Lung (tissue), 12 donors: ENCODE results near the gene KRTAP3-1. TPM values are rescaled to one million over a fixed set of nuclear protein-coding genes. Genes with fewer than 3 reads are reported as not detected.

Source experiments
- ATAC-seq: fragments of 200-7000 bp; cut with Tn5 transposase; one replicate; pipeline ENCODE4 v1.9.1; 2020; ENCODE audit warnings: moderate number of reproducible peaks; ENCODE audit not compliant: insufficient read depth, low FRiP score
- DNase-seq, 3 donors: peaks; one replicate each; pipeline ENCODE4 v3.0.0-alpha.2; 2013 to 2017
- H3K27ac ChIP-seq, 2 donors: one replicate each; pipeline ENCODE4 v1.5.1; 2013; ENCODE audit warnings: mild to moderate bottlenecking in 2 of 2, moderate library complexity in 2 of 2, control low read depth in 1 of 2, inconsistent platforms in 1 of 2, low read depth in 1 of 2, low read length in 1 of 2
- H3K27me3 ChIP-seq, 3 donors: one replicate each; pipeline ENCODE4 v1.5.1; 2013; ENCODE audit warnings: low read length in 2 of 3; ENCODE audit not compliant: control insufficient read depth in 3 of 3, insufficient read depth in 3 of 3
- H3K36me3 ChIP-seq, 4 donors: one replicate each; pipeline ENCODE4 v1.5.1; 2013; ENCODE audit warnings: low read length in 4 of 4, mild to moderate bottlenecking in 1 of 4, moderate library complexity in 1 of 4; ENCODE audit not compliant: control insufficient read depth in 4 of 4, insufficient read depth in 4 of 4
- H3K4me1 ChIP-seq, 5 donors: one replicate each; pipeline ENCODE4 v1.5.1; 2013; ENCODE audit warnings: low read length in 5 of 5, mild to moderate bottlenecking in 2 of 5, moderate library complexity in 1 of 5; ENCODE audit not compliant: control insufficient read depth in 5 of 5, insufficient read depth in 5 of 5
- H3K4me3 ChIP-seq: one replicate; pipeline ENCODE4 v1.5.1; 2013; ENCODE audit warnings: mild to moderate bottlenecking, control low read depth, moderate library complexity
- H3K9ac ChIP-seq, 2 donors: one replicate each; pipeline ENCODE4 v1.5.1; 2013; ENCODE audit warnings: low read length in 2 of 2, control low read depth in 1 of 2; ENCODE audit not compliant: insufficient read depth in 1 of 2
- H3K9me3 ChIP-seq, 4 donors: one replicate each; pipeline ENCODE4 v1.5.1; 2013; ENCODE audit warnings: low read length in 3 of 4, mild to moderate bottlenecking in 1 of 4, moderate library complexity in 1 of 4; ENCODE audit not compliant: control insufficient read depth in 4 of 4, insufficient read depth in 3 of 4
- WGBS, 2 donors: extraction: QIAGEN DNeasy Blood & Tissue Kit; methylation state at CpG; one replicate each; pipeline ENCODE4 v1.1.7; 2013; 5-methylcytosine and 5-hydroxymethylcytosine counted together
- polyA plus RNA-seq, 2 donors: library from polyadenylated mRNA; stranded (reverse); fragments of 200-250 nt; gene quantifications; one replicate each; pipeline ENCODE4 v1.2.1, GENCODE V29; 2013
- total RNA-seq, 2 donors: library from RNA; depleted of rRNA in 1 of 2; stranded (reverse); fragments of >200 nt in 1 of 2; gene quantifications; one replicate each; pipeline ENCODE4 v1.2.1, GENCODE V29; 2014 to 2021
- TF ChIP-seq, protein P1 (sequence below): IDR thresholded peaks from 2 replicates; pipeline ENCODE4 v1.5.1; 2012; ENCODE audit warnings: mild to moderate bottlenecking; ENCODE audit errors: control extremely low read depth, extremely low read depth
- donor health status: control.
- donor health status: control.
- donor health status: Bipolar disorder and iron deficiency.
- donor health status: healthy.
- donor health status: DM: yes; HTN: yes; CAD: no.

KRTAP3-1 gene
- total and polyA plus RNA-seq, 4 donors = not detected

DNA sequence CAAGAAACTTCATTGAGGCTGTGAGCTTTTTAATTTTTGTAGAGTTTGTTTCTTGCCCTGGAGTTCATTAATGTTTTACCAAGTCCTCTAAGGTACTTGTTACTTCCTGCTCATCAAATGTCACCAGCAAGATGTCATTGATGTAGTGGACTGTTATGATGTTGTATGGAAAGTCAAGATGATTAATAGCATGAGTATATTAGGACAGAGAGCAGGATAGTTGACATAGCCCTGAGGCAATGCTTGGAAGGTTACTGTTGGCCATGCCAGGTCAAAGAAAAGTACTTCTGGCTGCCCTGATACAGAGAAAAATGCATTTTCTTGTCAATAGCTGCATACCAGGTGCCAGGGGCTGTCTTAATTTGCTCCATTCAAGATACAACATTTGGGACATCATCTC lies 11.4 kb upstream of the KRTAP3-1 start:
- ATAC-seq = no peak
- Histone ChIP-seq H3K9me3 (peaks cover 0 to 4% (median 1%) of the 10 kb centered on the region in 4 donors), H3K4me1 (no peaks in the 10 kb centered on the region), H3K27ac (no peak overlapping the region), H3K27me3 (no peaks in the 10 kb centered on the region), H3K9ac (no peak overlapping the region), H3K4me3 (no peak overlapping the region), H3K36me3 (no peaks in the 10 kb centered on the region)
- DNase-seq = no peak
- TF ChIP-seq, protein P1, sequence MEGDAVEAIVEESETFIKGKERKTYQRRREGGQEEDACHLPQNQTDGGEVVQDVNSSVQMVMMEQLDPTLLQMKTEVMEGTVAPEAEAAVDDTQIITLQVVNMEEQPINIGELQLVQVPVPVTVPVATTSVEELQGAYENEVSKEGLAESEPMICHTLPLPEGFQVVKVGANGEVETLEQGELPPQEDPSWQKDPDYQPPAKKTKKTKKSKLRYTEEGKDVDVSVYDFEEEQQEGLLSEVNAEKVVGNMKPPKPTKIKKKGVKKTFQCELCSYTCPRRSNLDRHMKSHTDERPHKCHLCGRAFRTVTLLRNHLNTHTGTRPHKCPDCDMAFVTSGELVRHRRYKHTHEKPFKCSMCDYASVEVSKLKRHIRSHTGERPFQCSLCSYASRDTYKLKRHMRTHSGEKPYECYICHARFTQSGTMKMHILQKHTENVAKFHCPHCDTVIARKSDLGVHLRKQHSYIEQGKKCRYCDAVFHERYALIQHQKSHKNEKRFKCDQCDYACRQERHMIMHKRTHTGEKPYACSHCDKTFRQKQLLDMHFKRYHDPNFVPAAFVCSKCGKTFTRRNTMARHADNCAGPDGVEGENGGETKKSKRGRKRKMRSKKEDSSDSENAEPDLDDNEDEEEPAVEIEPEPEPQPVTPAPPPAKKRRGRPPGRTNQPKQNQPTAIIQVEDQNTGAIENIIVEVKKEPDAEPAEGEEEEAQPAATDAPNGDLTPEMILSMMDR = no peak

DNA sequence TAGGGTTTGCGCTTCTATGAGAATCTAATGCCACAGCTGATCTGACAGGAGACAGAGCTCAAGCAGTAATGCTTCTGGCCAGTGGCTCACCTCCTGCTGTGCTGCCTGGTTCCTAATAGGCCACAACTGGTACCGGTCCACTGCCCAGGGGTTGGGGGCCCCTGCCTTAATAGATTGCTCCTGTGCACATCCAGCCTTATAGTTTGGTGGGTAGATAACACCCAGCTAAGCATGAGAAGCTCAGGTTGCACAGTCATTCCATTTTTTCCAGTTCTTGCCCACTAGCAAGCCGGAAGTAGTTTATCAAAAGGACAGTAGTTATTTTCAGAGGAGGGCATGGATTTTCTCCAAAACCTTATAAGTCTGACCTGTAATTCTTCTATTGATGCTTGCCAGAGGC lies 10.5 kb upstream of the KRTAP3-1 start:
- Histone ChIP-seq H3K36me3 (no peaks in the 10 kb centered on the region), H3K4me1 (no peaks in the 10 kb centered on the region), H3K27ac (no peak overlapping the region), H3K4me3 (no peak overlapping the region), H3K27me3 (no peaks in the 10 kb centered on the region), H3K9me3 (peaks cover 0 to 4% (median 1%) of the 10 kb centered on the region in 4 donors), H3K9ac (no peak overlapping the region)
- no peak for DNase-seq
- no peak for ATAC-seq
- TF ChIP-seq, protein P1 = no peak
- 94 to 96% methylated on average over 3 of the region's 3 CpGs for WGBS, 2 donors

DNA sequence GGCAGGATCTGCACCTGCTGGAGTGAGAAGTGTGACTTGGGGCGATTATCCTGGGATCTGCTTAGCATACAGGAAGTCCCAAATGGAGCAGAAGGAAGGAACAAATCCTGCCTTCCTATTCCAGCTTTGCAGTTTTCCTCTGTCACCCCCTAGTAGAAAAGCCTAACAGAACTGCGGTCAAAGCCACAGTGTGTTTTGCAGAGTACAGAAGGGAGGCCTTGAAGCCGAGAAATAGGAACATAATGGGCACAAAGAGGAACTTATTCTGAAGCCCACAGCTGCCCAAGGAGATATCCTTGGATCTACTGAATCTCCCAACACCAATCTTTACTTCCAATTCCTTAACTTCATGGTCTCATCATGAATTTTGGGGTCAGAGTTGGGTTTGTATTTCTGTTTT lies 9.6 kb upstream of the KRTAP3-1 start:
- DNase-seq (no peak), ATAC-seq (no peak)
- Histone ChIP-seq H3K9ac (no peak overlapping the region), H3K27me3 (no peaks in the 10 kb centered on the region), H3K27ac (no peak overlapping the region), H3K4me3 (no peak overlapping the region), H3K4me1 (no peaks in the 10 kb centered on the region), H3K36me3 (no peaks in the 10 kb centered on the region), H3K9me3 (peaks cover 0 to 4% (median 1%) of the 10 kb centered on the region in 4 donors)
- WGBS, 2 donors = 29 to 73% methylated on average over 3 of the region's 3 CpGs
- TF ChIP-seq, protein P1 = no peak

DNA sequence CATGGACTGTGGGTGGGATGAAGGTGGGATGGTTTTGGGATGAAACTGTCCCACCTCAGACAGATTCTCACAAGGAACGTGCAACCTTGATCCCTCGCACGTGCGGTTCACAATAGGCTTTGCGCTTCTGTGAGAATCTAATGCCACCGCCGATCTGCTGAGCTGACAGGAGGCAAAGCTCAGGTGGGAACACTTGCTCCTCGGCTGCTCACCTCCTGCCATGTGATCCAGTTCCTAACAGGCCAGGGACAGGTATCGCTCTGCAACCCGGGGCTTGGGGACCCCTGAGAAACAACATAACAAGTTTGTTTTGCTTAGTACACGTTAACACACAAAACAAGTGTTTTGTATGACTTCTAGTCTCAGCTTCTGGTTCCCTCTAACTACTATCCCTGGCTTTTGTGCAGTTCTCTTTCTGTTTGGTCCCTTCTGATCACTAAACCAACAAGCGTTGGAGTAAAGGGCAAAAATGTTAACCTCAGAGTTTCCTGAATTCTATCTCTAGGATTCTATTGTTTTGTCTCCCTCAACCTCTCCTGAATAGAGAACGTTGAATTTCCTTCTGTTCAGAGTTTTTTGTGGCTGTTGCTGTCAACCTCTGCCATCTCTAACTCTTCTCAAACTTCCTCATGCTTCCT lies 7.8 kb upstream of the KRTAP3-1 start:
- H3K9ac ChIP-seq = no peak overlapping the region
- no peaks in the 10 kb centered on the region for H3K36me3 ChIP-seq
- 81 to 82% methylated on average over 13 of the region's 13 CpGs for WGBS, 2 donors
- TF ChIP-seq, protein P1 = no peak
- peaks cover 0 to 3% (median 0%) of the 10 kb centered on the region in 4 donors for H3K9me3 ChIP-seq
- H3K4me1 ChIP-seq = no peaks in the 10 kb centered on the region
- H3K27ac ChIP-seq = no peak overlapping the region
- H3K4me3 ChIP-seq = no peak overlapping the region
- no peak for ATAC-seq
- H3K27me3 ChIP-seq = no peaks in the 10 kb centered on the region
- DNase-seq = no peak
